Measurements from ENCODE around the gene FBP2. TPM values are rescaled to one million over a fixed set of nuclear protein-coding genes. Genes with fewer than 3 reads are reported as not detected.
"Not testable (repeated sequence)": the region's sequence is repeated elsewhere in the genome, so short reads cannot be mapped to it uniquely, and the experiment has no call there.

FBP2 gene
- total and polyA plus RNA-seq, 4 donors, result 0.14 to 8.0 TPM; not detected in 2

- DNase-seq (ENCODE audit: low read depth in 4 of 6, low spot score in 6 of 6), result peak in 1 of 6 donors; percentile 66
- H3K27me3 ChIP-seq (ENCODE audit: control insufficient read depth, insufficient read depth, low read length), result no peaks in the 10 kb centered on the region
- no peak overlapping the region for H3K27ac ChIP-seq (ENCODE audit: low read depth, low read length)
- peaks cover 5% of the 10 kb centered on the region for H3K4me1 ChIP-seq (ENCODE audit: control insufficient read depth, insufficient read depth, low read length)
- H3K4me3 ChIP-seq (ENCODE audit: low read depth, low read length), result no peak overlapping the region
- no peaks in the 10 kb centered on the region for H3K36me3 ChIP-seq (ENCODE audit: control insufficient read depth, insufficient read depth, low read length)
- WGBS (ENCODE audit: insufficient coverage), result 63% methylated on average over 3 of the region's 6 CpGs
- no peaks in the 10 kb centered on the region for H3K9me3 ChIP-seq (ENCODE audit: control insufficient read depth, insufficient read depth, low read length)
Observed at GRCh38 chr9:94610181-94610606, 16.6 kb upstream of the FBP2 start.

GRCh38 chr9:94607423-94607691 is 13.7 kb upstream of the FBP2 start:
- Histone ChIP-seq H3K4me3 (ENCODE audit: low read depth, low read length) (no peak overlapping the region), H3K27ac (ENCODE audit: low read depth, low read length) (no peak overlapping the region), H3K9me3 (ENCODE audit: control insufficient read depth, insufficient read depth, low read length) (no peaks in the 10 kb centered on the region), H3K36me3 (ENCODE audit: control insufficient read depth, insufficient read depth, low read length) (no peaks in the 10 kb centered on the region), H3K27me3 (ENCODE audit: control insufficient read depth, insufficient read depth, low read length) (no peaks in the 10 kb centered on the region), H3K4me1 (ENCODE audit: control insufficient read depth, insufficient read depth, low read length) (peaks cover 17% of the 10 kb centered on the region)
- WGBS (ENCODE audit: insufficient coverage), result 96% methylated on average over 4 of the region's 8 CpGs
- no peak for DNase-seq (ENCODE audit: low read depth in 4 of 6, low spot score in 6 of 6)

- Histone ChIP-seq H3K27me3 (ENCODE audit: control insufficient read depth, insufficient read depth, low read length) (no peaks in the 10 kb centered on the region), H3K4me3 (ENCODE audit: low read depth, low read length) (no peak overlapping the region), H3K36me3 (ENCODE audit: control insufficient read depth, insufficient read depth, low read length) (no peaks in the 10 kb centered on the region), H3K9me3 (ENCODE audit: control insufficient read depth, insufficient read depth, low read length) (no peaks in the 10 kb centered on the region), H3K4me1 (ENCODE audit: control insufficient read depth, insufficient read depth, low read length) (peaks cover 17% of the 10 kb centered on the region), H3K27ac (ENCODE audit: low read depth, low read length) (no peak overlapping the region)
- WGBS (ENCODE audit: insufficient coverage), result 91% methylated on average over 18 of the region's 24 CpGs
- DNase-seq (ENCODE audit: low read depth in 4 of 6, low spot score in 6 of 6), result no peak
Observed at GRCh38 chr9:94606646-94607422, 13.2 kb upstream of the FBP2 start.

- 20% methylated on average over 5 of the region's 21 CpGs for WGBS (ENCODE audit: insufficient coverage)
- Histone ChIP-seq H3K36me3 (ENCODE audit: control insufficient read depth, insufficient read depth, low read length) (no peaks in the 10 kb centered on the region), H3K4me1 (ENCODE audit: control insufficient read depth, insufficient read depth, low read length) (peaks cover 23% of the 10 kb centered on the region), H3K9me3 (ENCODE audit: control insufficient read depth, insufficient read depth, low read length) (no peaks in the 10 kb centered on the region), H3K4me3 (ENCODE audit: low read depth, low read length) (no peak overlapping the region), H3K27ac (ENCODE audit: low read depth, low read length) (peak overlapping the region; percentile 50), H3K27me3 (ENCODE audit: control insufficient read depth, insufficient read depth, low read length) (no peaks in the 10 kb centered on the region)
- peak; percentile 24 to 86 (median 40) for DNase-seq (ENCODE audit: low read depth in 4 of 6, low spot score in 6 of 6)
Observed at GRCh38 chr9:94603259-94604160, 9.9 kb upstream of the FBP2 start.

- WGBS (ENCODE audit: insufficient coverage), result 100% methylated on average over 2 of the region's 6 CpGs
- no peaks in the 10 kb centered on the region for H3K27me3 ChIP-seq (ENCODE audit: control insufficient read depth, insufficient read depth, low read length)
- H3K9me3 ChIP-seq (ENCODE audit: control insufficient read depth, insufficient read depth, low read length), result no peaks in the 10 kb centered on the region
- H3K36me3 ChIP-seq (ENCODE audit: control insufficient read depth, insufficient read depth, low read length), result no peaks in the 10 kb centered on the region
- H3K4me1 ChIP-seq (ENCODE audit: control insufficient read depth, insufficient read depth, low read length), result peaks cover 18% of the 10 kb centered on the region
- no peak for DNase-seq (ENCODE audit: low read depth in 4 of 6, low spot score in 6 of 6)
- H3K27ac ChIP-seq (ENCODE audit: low read depth, low read length), result no peak overlapping the region
- H3K4me3 ChIP-seq (ENCODE audit: low read depth, low read length), result no peak overlapping the region
Observed at GRCh38 chr9:94602666-94603065, 9.0 kb upstream of the FBP2 start.

- 81% methylated on average over 7 of the region's 10 CpGs for WGBS (ENCODE audit: insufficient coverage)
- H3K27ac ChIP-seq (ENCODE audit: low read depth, low read length), result no peak overlapping the region
Observed at GRCh38 chr9:94600715-94601114, 7.1 kb upstream of the FBP2 start.

DNA sequence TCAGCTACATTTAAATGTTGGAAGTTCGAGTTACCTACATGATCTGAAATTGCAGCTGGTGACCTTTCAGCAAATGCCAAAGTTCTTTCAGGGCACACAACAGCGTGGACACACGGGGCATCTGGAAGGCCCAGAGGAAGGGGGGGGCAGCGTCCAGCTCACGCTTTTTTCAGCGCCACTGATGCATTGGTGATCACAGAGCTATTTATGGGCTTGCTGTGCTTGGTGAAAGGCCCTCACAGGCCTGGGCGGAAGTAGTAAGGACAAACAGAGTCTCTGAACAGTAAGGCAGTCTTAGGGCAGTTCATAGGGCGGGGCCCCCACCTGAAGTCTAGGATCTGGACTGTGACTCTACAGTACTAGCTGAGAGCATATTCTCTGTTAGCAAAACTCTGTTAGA is 6.6 kb upstream of the FBP2 start:
- no peaks in the 10 kb centered on the region for H3K9me3 ChIP-seq (ENCODE audit: control insufficient read depth, insufficient read depth, low read length)
- H3K27ac ChIP-seq (ENCODE audit: low read depth, low read length), result no peak overlapping the region
- no peaks in the 10 kb centered on the region for H3K36me3 ChIP-seq (ENCODE audit: control insufficient read depth, insufficient read depth, low read length)
- no peak overlapping the region for H3K4me3 ChIP-seq (ENCODE audit: low read depth, low read length)
- H3K4me1 ChIP-seq (ENCODE audit: control insufficient read depth, insufficient read depth, low read length), result peaks cover 18% of the 10 kb centered on the region
- no peak for DNase-seq (ENCODE audit: low read depth in 4 of 6, low spot score in 6 of 6)
- no peaks in the 10 kb centered on the region for H3K27me3 ChIP-seq (ENCODE audit: control insufficient read depth, insufficient read depth, low read length)
- WGBS (ENCODE audit: insufficient coverage), result 65% methylated on average over 8 of the region's 8 CpGs

More at GRCh38 chr9:94600715-94601114, 7.1 kb upstream of the FBP2 start:
- no peaks in the 10 kb centered on the region for H3K9me3 ChIP-seq (ENCODE audit: control insufficient read depth, insufficient read depth, low read length)
- H3K27me3 ChIP-seq (ENCODE audit: control insufficient read depth, insufficient read depth, low read length), result no peaks in the 10 kb centered on the region
- peaks cover 18% of the 10 kb centered on the region for H3K4me1 ChIP-seq (ENCODE audit: control insufficient read depth, insufficient read depth, low read length)
- H3K4me3 ChIP-seq (ENCODE audit: low read depth, low read length), result no peak overlapping the region
- no peaks in the 10 kb centered on the region for H3K36me3 ChIP-seq (ENCODE audit: control insufficient read depth, insufficient read depth, low read length)
- no peak for DNase-seq (ENCODE audit: low read depth in 4 of 6, low spot score in 6 of 6)

- no peak overlapping the region for H3K27ac ChIP-seq (ENCODE audit: low read depth, low read length)
- H3K9me3 ChIP-seq (ENCODE audit: control insufficient read depth, insufficient read depth, low read length), result no peaks in the 10 kb centered on the region
- H3K4me1 ChIP-seq (ENCODE audit: control insufficient read depth, insufficient read depth, low read length), result peaks cover 11% of the 10 kb centered on the region
- no peaks in the 10 kb centered on the region for H3K36me3 ChIP-seq (ENCODE audit: control insufficient read depth, insufficient read depth, low read length)
- H3K27me3 ChIP-seq (ENCODE audit: control insufficient read depth, insufficient read depth, low read length), result no peaks in the 10 kb centered on the region
- no peak for DNase-seq (ENCODE audit: low read depth in 4 of 6, low spot score in 6 of 6)
- H3K4me3 ChIP-seq (ENCODE audit: low read depth, low read length), result no peak overlapping the region
- 90% methylated on average over 3 of the region's 7 CpGs for WGBS (ENCODE audit: insufficient coverage)
Observed at GRCh38 chr9:94599102-94599501, 5.5 kb upstream of the FBP2 start.

- H3K9me3 ChIP-seq (ENCODE audit: control insufficient read depth, insufficient read depth, low read length); H3K4me1 ChIP-seq (ENCODE audit: control insufficient read depth, insufficient read depth, low read length); H3K36me3 ChIP-seq (ENCODE audit: control insufficient read depth, insufficient read depth, low read length); H3K4me3 ChIP-seq (ENCODE audit: low read depth, low read length); DNase-seq (ENCODE audit: low read depth in 4 of 6, low spot score in 6 of 6); H3K27me3 ChIP-seq (ENCODE audit: control insufficient read depth, insufficient read depth, low read length); H3K27ac ChIP-seq (ENCODE audit: low read depth, low read length): not testable (repeated sequence)
- WGBS (ENCODE audit: insufficient coverage), result 92% methylated on average over 3 of the region's 7 CpGs
Observed at GRCh38 chr9:94592683-94593082, 941 bp downstream of the FBP2 start.
